RPMI8226 (cell line): ENCODE results near the gene MAS1.
"Not testable (repeated sequence)": the region's sequence is repeated elsewhere in the genome, so short reads cannot be mapped to it uniquely, and the experiment has no call there.

ENCODE experiments used
- DNase-seq: peaks from one replicate; pipeline ENCODE4 v3.0.0-alpha.2; 2015

The MAS1 gene

DNA sequence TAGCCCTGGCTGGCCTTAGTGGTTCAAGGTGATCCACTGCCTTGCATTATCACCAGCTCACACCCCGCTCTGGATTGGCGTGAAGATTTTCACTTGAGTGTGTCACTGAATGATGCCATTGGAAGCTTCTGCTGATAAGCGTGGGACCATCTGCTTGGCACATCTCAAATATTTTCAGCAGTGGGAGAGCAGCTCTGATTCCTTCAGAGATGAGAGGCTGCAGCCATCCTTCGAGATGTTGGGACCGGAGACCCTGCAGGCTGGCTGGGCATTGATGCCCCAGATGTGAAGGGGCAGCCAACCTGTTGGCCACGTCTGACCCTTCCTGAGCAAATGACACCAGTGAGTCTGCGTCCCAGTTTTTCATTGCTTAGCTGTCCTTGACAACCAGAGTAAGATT lies at the start of gene MAS1:
TSS of gene MAS1 (plus strand) at position 197 of the 400 bp plus-strand sequence. CDS start 15,968 bp downstream, outside the sequence.
- DNase-seq: no peak

DNA sequence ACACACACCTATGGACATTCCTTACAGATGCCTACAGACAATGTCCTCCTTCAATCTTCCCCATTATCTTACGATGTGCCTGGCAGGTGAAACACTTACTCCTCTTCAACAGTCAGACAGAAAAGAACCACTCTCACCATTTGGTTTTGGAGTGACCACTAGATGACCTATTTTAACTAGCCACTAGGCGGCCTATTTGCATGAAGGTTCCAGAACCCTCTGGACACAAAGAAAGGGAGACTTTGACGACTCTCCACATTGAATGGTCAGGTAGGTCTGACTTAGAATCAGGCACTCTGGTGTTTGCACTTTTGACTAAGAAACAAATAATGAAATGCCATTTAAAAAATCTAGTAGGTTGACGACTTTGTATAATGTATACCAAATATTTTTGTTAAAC lies 48.8 kb upstream of the MAS1 start:
- peak; percentile 36 for DNase-seq

DNA sequence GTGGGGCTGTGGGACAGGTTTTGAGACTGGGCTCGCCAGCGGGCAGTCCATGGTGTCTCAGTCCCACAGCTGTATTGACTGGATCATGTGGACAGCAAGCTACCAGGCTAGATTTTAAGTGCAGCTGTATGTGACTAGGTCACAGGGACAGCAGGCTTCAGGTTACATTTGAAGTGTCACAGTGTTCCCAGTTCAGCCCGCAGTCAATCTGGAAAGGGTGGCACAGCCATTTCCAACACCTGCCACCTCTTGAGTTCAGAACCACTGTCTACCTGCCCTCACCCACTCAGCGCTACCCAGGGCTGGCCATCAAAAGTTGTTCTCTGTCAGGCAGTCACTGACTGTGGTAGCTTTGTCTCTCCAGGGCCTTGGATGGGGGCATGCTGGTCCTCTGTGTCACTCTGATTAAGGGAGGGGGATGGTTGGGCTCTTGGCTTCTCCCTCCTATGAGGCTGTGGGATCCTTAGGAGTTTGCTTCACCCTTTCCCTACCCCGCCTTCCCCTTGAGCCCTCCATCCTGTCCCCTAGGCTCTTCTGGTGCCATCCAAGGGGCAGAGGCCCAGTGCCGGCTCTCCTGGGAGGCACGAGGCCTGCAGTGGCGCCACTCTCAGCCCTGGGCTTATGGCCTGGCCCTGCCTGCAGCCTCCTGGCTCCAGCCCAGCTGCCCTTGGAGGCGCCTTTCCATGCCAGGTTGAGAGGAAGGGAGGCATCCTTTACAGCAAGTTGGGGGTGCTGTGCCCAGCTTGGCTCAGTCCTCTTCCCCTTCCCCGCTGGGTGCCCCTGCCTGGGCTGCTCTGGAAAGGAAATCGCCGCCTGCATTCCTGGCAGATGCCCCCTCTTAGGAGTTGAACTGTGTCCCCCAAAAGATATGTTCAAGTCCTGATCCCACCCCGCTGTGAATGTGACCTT lies 45.8 kb upstream of the MAS1 start:
- no peak for DNase-seq

DNA sequence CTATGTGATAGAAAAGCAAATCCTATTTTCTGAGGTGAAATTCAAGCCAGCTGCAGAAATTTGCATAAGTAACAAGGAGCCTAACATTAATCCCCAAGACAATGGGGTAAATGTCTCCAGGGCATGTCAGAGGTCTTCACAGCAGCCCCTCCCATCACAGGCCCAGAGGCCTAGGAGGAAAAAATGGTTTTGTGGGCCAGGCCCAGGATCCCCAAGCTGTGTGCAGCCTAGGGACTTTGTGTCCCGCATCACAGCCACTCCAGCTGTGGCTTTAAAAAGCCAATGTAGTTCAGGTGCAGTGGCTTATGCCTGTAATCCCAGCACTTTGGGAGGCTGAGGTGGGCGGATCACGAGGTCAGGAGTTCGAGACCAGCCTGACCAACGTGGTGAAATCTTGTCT lies 42.2 kb upstream of the MAS1 start:
- not testable (repeated sequence) for DNase-seq

DNA sequence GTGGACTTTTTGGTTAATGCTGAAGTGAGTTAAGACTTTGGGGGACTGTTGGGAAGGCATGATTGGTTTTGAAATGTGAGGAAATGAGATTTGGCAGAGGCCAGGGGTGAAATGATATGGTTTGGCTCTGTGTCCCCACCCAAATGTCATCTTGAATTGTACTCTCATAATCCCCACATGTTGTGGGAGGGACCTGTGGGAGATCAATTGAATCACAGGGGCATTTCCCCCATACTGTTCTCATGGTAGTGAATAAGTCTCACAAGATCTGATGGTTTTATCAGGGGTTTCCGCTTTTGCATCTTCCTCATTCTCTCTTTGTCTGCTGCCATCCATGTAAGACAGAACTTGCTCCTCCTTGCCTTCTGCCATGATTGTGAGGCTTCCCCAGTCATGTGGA lies 40.9 kb upstream of the MAS1 start:
- not testable (repeated sequence) for DNase-seq

DNA sequence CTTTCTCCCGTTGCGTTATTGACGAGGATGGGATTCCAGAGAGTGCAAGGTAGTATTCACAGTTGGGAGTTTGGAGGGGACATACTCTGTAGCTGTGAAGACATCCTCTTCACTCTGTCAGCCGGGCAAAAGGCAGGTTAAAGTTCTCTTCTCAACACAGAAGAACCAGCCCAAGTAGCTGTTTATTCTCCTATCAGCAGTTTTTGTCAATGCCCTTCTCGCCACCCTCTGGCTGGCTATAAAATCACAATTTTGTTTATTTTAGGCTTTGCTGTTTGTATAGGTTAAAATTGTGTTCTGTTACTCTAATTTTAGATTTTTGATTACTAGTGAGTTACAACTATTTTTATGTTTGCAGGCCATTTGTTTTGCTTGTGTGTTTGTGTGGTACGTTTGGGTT lies 37.9 kb upstream of the MAS1 start:
- peak; percentile 58 for DNase-seq

DNA sequence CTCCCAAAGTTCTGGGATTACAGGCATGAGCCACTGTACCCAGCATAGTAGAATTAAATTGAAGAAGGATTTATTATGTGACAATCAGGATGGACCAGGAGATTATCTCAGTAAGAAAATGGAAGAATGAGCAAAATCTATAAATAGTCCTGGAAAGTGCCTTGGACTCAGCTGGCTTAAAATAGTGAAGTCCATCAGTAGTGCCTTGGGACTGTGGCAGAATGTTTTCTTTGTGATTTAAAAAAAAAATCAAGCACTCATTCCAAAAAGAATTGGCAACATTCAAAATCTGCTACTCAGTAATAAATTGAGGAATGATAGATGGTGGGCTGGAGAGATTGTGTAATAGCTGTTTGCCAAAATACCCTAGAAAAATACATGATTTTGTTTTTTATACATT lies 37.0 kb upstream of the MAS1 start:
- no peak for DNase-seq

- DNase-seq: no peak
Observed at GRCh38 chr6:159854959-159855358, 35.8 kb upstream of the MAS1 start.

DNA sequence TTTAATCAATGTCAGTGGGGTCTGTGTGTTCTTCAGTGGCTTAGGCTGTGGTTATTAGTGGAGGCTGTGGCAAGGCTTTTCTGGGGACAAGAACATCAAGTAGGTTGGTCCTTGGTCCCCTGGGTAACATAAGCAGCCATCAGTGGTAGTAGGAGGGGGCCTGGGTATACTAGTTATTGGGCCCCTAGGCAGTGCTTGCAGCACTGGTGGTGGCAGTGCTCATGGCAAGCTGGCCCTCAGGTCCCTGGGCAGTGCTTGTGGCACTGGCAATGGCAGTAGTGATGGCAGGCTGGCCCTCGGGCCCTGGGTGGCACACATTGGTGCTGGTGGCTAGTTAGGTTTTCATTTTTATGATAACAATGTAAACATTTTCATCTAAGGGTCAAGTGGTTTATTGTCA lies 32.5 kb upstream of the MAS1 start:
- DNase-seq: no peak

- no peak for DNase-seq
Observed at GRCh38 chr6:159860482-159860881, 30.3 kb upstream of the MAS1 start.

GRCh38 chr6:159862103-159862502 lies 28.7 kb upstream of the MAS1 start:
- DNase-seq: no peak

DNA sequence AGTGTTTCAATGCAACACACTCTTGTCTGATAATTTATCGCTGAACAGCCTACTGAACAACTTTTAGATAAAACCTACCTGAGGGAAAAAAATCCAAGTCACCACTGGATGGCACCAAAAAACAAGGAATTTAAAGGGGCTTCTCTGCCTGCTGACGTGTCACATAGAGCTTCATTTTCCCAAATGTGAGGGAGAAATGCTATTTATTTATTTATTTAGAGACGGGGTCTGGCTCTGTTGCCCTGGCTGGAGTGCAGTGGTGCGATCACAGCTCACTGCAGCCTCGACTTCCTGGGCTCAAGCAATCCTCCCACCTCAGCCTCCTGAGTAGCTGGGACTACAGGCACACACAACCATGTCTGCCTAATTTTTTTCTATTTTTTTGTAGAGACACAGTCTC lies 27.4 kb upstream of the MAS1 start:
- peak; percentile 59 for DNase-seq

DNA sequence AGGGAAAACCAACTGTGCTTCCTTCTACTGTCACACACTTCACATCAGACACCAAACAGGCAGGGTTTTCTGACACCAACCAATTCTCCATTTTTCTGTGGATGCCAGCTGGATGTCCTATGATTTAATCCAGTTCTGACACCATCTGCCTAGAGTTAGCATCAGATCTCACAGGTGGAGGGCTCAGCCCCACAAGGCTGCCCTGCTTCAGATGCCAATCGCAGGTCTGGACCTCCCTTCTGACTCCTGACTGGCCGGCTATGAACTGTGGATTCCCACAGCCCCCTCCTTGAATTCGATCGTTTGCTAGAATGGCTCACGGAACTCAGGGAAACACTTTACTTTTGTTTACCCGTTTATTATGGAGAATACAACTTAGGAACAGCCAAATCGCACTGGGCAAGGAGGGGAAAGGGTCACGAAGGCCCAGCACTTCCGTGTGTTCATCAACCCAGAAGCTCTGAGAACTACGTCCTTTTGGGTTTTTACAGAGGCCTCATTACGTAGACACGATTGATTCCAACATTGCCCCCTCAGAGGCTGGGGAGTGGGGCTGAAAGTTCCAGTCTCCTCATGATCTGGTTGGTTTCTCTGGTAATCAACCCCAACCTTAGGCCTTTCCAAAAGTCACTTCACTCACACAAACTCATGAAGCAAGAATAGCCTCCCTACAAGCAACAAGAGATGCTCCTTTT lies 25.4 kb upstream of the MAS1 start:
- no peak for DNase-seq

DNA sequence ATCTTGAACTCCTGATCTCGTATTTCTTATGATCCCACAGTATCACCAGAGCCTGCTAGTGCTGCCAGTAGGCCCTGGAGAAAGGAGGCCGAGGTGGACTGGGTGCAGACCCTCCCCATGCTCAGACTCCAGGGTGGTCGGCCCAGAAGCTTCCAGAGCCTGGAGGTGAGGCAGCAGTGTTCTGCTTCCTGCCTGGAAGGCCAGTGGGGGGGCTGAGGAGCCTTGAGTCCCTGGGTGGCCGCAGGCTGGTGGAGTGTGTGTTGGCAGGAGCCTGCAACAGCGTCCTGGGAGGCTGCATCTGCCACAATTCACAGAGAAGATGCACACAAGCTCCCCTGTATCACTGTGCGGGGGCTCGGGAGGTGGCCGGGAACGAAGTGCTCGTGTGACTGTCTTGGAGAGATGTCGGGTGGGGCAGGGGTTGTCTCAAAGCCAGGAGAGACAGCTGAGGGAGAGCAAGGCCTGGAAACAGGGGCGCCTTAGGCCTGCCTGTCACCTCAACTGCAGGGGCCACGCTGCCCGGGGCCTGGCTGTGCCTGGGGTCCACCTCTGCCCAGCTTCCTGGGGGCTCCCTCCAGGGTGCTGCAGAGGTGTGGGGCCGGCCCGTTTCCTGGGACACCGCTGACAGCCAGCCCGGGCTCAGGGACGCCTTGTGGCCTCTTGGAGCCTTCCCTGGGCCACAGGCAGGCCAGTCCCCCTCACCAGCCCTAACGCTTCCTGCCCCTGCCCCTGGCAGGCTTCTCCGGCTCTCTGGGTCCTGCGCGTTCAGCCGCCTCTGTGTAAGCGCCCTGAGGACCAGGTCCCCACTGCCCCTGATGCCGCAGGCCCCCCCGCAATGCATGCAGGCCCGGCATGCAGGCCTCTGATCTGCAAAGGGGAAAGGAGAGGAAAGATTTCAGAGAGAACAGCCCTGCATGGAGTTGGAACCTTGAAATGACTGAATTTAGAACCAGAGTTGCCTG lies 24.2 kb upstream of the MAS1 start:
- no peak for DNase-seq

DNA sequence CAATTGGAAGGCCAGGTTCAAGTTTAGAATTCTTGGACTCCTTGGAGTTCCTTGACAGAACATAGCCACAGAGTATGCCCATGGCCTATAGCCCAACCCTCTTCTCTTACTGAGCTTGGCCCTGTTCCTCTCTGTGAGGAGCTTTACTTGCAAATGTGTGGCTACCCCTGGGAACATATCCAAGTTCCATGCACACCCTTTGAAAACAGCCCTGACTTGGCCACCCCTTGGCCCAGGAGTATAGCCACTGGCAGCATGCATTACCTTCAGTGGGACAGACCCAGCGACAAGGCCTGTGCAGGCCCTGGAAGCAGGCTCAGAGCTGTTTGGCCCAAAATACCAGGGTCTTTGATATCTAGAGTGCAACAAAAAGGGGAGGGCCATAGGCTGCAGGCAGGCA lies 19.5 kb upstream of the MAS1 start:
- no peak for DNase-seq

DNA sequence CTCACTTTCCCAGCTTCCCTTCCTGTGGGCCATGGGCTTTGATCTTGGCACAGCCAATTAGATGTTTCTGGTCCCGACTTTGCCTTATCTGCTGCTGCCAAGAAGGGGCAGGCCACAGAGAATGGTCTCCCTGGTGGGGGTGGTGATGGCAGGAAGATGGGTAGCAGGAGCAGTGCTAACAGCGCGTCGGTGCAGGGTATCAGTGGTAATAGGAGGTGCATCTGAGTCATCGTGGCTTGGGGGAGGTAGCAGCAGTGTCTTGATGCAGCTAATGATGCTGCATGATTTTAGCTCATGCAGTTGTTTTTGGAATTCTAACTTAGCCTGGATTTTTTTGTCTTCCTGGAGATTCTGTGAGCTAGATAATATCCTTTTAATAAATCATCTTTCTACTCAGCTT lies 18.9 kb upstream of the MAS1 start:
- DNase-seq: no peak

- no peak for DNase-seq
Observed at GRCh38 chr6:159874435-159874834, 16.4 kb upstream of the MAS1 start.

- DNase-seq: no peak
Observed at GRCh38 chr6:159875194-159875593, 15.6 kb upstream of the MAS1 start.

DNA sequence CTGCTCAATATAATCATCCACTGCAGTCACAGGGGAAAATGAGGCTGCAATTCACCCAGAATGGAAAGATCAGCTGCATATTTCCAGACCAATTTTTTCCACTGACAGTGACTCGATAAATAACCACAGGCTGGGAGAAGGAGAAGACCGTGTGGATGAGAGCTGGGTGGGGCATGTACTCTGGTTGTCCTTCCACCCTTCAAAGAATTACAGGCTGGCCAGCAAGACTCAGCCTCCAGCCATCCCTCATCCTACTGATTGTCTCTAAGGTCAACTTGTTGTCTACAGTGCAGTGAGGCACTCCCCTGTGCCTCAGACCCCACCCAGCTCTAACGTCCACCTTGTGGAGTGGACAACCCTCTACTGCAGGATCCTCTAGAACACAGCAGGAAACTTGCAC lies 14.5 kb upstream of the MAS1 start:
- no peak for DNase-seq

- no peak for DNase-seq
Observed at GRCh38 chr6:159877256-159877808, 13.5 kb upstream of the MAS1 start.

DNA sequence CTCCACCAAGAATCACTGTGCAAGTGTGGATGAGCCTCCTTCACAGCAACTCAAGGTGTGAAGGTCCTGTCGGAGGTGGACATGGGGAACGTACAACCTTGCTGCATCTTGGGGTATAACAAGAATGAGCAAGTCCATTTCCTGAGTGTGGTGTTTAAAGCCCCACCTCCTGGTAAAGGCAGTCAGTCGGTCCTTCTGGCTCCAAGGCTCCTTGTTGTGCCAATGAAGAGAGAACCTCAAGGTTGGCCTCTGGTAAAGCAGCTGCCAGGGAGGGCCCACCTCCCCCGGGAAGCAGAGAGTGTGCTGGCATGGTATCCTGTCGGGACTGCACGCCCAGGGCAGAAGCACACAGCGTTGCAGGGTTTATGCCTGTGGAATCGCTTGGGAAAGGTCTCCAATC lies 12.4 kb upstream of the MAS1 start:
- DNase-seq: no peak

GRCh38 chr6:159879856-159880255 lies 10.9 kb upstream of the MAS1 start:
- DNase-seq: no peak
